Left lung (tissue), 4 donors: ENCODE measurements around the gene LOC101059915.

Experiments
- ATAC-seq: fragments of 200-7000 bp; cut with Tn5 transposase; one replicate; pipeline ENCODE4 v1.9.1; 2020; ENCODE audit warnings: moderate library complexity
- DNase-seq, 4 donors: peaks; one replicate each; pipeline ENCODE4 v3.0.0-alpha.2; 2013 to 2020
- H3K27ac ChIP-seq, 2 donors: fragments of 200-600 bp; sonication (generic) in 1 of 2; one replicate each; pipeline versions ENCODE4 v1.5.0 to v1.8.0; 2020 to 2021
- H3K27me3 ChIP-seq, 2 donors: fragments of 200-600 bp; sonication (generic) in 1 of 2; one replicate each; pipeline versions ENCODE4 v1.5.0 to v1.8.0; 2020 to 2021
- H3K36me3 ChIP-seq, 2 donors: fragments of 200-600 bp; sonication (generic) in 1 of 2; one replicate each; pipeline versions ENCODE4 v1.5.0 to v1.8.0; 2020 to 2021
- H3K4me1 ChIP-seq, 2 donors: fragments of 200-600 bp; one replicate each; pipeline ENCODE4 v1.8.0; 2021
- H3K4me3 ChIP-seq, 2 donors: fragments of 200-600 bp; sonication (generic) in 1 of 2; one replicate each; pipeline versions ENCODE4 v1.5.0 to v1.8.0; 2020 to 2021; ENCODE audit warnings: mild to moderate bottlenecking in 1 of 2
- H3K9me3 ChIP-seq, 2 donors: fragments of 200-600 bp; sonication (generic) in 1 of 2; one replicate each; pipeline versions ENCODE4 v1.5.0 to v1.8.0; 2020 to 2021
- CTCF ChIP-seq, 2 donors: fragments of 200-600 bp; sonication (generic) in 1 of 2; IDR thresholded peaks; one replicate each; pipeline versions ENCODE4 v1.5.0 to v1.8.0; 2021; ENCODE audit warnings: antibody characterized with exemption in 2 of 2
- intact Hi-C, 2 donors: fragments of 100-400 bp; cut with DNase I; formaldehyde crosslinking; loops; one replicate each; pipeline versions ENCODE4 v1.11.2 to v1.14.2; 2022
- donor health status: DM: no; HTN: yes; CAD: no.
- donor health status: DM: no; HTN: no; CAD: no.

LOC101059915 gene

DNA sequence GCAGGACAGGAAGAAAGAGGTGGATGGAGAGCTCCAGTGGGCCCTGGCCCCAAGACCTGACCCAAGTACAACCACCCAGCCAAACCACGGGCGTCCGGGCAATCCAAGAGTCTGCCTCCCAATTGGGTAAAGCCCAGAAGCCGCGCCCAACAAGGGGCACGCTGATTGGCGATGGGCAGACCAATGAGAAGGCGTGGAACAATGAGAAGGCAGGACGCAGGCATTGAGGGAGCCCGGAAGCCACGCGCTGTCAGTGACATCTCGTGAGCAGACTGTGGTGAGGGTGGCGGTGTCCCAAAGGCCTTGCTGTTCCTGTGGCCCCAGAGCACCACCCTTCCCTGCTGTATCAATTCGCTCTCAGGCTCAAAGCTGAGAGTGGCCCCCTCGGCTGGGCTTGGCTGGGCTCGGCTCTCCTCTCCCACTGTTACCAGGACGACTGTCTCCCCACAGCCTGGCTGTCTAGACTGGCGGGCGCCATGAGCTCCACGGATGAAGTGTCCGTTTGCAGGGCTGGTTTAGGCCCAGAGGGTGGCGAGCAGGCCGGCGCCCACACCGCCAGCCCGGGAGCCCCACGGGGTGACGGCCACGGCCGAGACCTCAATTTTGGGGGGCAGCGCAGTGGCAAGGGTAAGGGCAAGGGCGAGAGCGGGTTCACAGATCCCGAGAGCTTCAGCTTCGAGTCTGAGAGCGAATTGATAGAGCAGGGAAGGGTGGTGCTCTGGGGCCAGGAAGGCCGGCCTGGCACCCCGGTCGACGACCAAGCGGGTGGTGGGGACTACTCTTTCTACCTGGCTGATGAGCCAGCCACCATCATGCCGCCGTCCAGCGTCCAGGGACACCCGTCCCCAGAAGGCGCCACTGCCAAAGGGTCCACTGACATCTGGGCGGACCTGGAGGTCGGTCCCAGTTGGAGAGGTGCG is at the start of gene LOC101059915:
Gene LOC101059915 (plus strand): TSS at position 219 of the 920 bp plus-strand sequence.
- Histone ChIP-seq H3K36me3 (no peaks in the 10 kb centered on the region), H3K4me3 (no peak within 1 kb of the TSS), H3K9me3 (no peaks in the 10 kb centered on the region), H3K27me3 (no peaks in the 10 kb centered on the region), H3K27ac (no peak within 1 kb of the TSS), H3K4me1 (no peaks in the 10 kb centered on the region)
- DNase-seq, result peak in 1 of 4 donors; percentile 26
- no peak for TF ChIP-seq CTCF (IDR thresholded peaks at IDR 0.05)
- no peak for ATAC-seq
- intact Hi-C loops, result no loop called here

GRCh38 chrX:71617742-71618141 is 49.6 kb upstream of the LOC101059915 start:
- ATAC-seq, result no peak
- no peak overlapping the region for H3K27ac ChIP-seq

DNA sequence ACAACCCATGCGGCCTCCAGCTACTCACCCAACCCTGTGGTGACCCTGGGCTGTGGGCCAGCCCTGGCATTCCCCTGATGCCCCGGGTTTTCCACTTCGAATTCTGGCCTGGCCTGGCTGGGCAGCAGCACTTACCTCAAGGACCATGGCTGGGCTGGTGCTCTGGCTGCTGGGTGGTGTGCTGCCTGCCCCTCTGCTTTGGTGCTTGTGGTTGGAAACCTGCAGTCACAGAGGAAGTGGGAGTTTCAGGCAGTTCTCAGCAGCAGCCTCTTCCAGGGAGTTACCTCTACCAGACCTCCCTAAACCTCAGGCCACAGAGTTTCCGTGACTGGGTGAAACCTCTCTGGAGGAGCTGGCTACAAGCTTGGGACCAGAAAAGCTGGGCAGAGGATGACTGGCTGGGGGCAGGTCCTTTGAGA is 49.0 kb upstream of the LOC101059915 start, which contains the start of gene CXCR3:
Gene CXCR3 (minus strand): TSS at position 209 of the 419 bp plus-strand sequence. CDS start 62 bp downstream, at position 147.
- peak within 1 kb of the TSS in 1 of 2 donors; percentile 16 for H3K4me3 ChIP-seq
- ATAC-seq (peak; percentile 50), DNase-seq (peak in 2 of 4 donors; percentile 50 to 61)
- no peaks in the 10 kb centered on the region for H3K27me3 ChIP-seq
- H3K36me3 ChIP-seq, result peaks cover 0 to 9% of the 10 kb centered on the region in 2 donors
- peaks cover 6 to 13% of the 10 kb centered on the region in 2 donors for H3K4me1 ChIP-seq
- no peak for TF ChIP-seq CTCF (IDR thresholded peaks at IDR 0.05)
- intact Hi-C loops, result no loop called here
- H3K9me3 ChIP-seq, result no peaks in the 10 kb centered on the region
- no peak within 1 kb of the TSS for H3K27ac ChIP-seq

More at GRCh38 chrX:71617742-71618141, 49.6 kb upstream of the LOC101059915 start:
- H3K4me3 ChIP-seq, result peak overlapping the region in 1 of 2 donors; percentile 16
- H3K27me3 ChIP-seq, result no peaks in the 10 kb centered on the region
- peaks cover 3 to 7% of the 10 kb centered on the region in 2 donors for H3K4me1 ChIP-seq
- no peak for TF ChIP-seq CTCF (IDR thresholded peaks at IDR 0.05)
- no peaks in the 10 kb centered on the region for H3K9me3 ChIP-seq
- H3K36me3 ChIP-seq, result peaks cover 0 to 12% of the 10 kb centered on the region in 2 donors
- DNase-seq, result no peak
- intact Hi-C loops, result no loop called here

GRCh38 chrX:71618787-71619186 is 48.6 kb upstream of the LOC101059915 start:
- TF ChIP-seq CTCF (IDR thresholded peaks at IDR 0.05), result no peak
- H3K27ac ChIP-seq, result no peak overlapping the region
- intact Hi-C loops, result no loop called here
- no peaks in the 10 kb centered on the region for H3K9me3 ChIP-seq
- H3K36me3 ChIP-seq, result peaks cover 0 to 4% of the 10 kb centered on the region in 2 donors
- ATAC-seq (no peak), DNase-seq (no peak)
- H3K27me3 ChIP-seq, result no peaks in the 10 kb centered on the region
- H3K4me3 ChIP-seq, result no peak overlapping the region
- peaks cover 7 to 18% of the 10 kb centered on the region in 2 donors for H3K4me1 ChIP-seq

GRCh38 chrX:71619193-71619592 is 48.2 kb upstream of the LOC101059915 start:
- Histone ChIP-seq H3K36me3 (peaks cover 0 to under 1% of the 10 kb centered on the region in 2 donors), H3K27ac (no peak overlapping the region), H3K4me3 (no peak overlapping the region), H3K27me3 (no peaks in the 10 kb centered on the region), H3K9me3 (no peaks in the 10 kb centered on the region), H3K4me1 (peaks cover 7 to 19% of the 10 kb centered on the region in 2 donors)
- DNase-seq, result no peak
- intact Hi-C loops, result no loop called here
- no peak for ATAC-seq
- no peak for TF ChIP-seq CTCF (IDR thresholded peaks at IDR 0.05)
